GM23248 (cell line): Measurements from ENCODE around the gene GBP2.

ENCODE experiments used
- EZH2 ChIP-seq: fragments of 200-600 bp; sonication (generic); IDR thresholded peaks from 2 replicates; pipeline ENCODE4 v1.6.1; 2018; ENCODE audit warnings: antibody characterized with exemption, mild to moderate bottlenecking; ENCODE audit not compliant: insufficient read depth, poor library complexity, severe bottlenecking
- EZH2phosphoT487 ChIP-seq: fragments of 200-600 bp; sonication (generic); IDR thresholded peaks from 2 replicates; pipeline ENCODE4 v1.6.1; 2018; ENCODE audit warnings: antibody characterized with exemption, moderate library complexity, mild to moderate bottlenecking, low read depth; ENCODE audit not compliant: insufficient read depth

- no peak for TF ChIP-seq EZH2
- no peak for TF ChIP-seq EZH2phosphoT487
Observed at GRCh38 chr1:89129911-89130310, 4.0 kb upstream of the GBP2 start.
